A673 (cell line): ENCODE data around the gene FAM241B. TPM values are rescaled to one million over a fixed set of nuclear protein-coding genes. Genes with fewer than 3 reads are reported as not detected.

Experiments used
- BruUV-seq: library from RNA; stranded (reverse); fragments of 400-500 nt; replicated peaks from 2 replicates; lab custom pipeline; 2021; lab: Mats Ljungman, UMichigan
- CTCF ChIA-PET: fragments of 300-600 bp; sonication (Branson Sonifier 250); formaldehyde crosslinking; loops from one replicate; lab custom pipeline; 2022; ENCODE audit warnings: antibody characterized with exemption; lab: Charles Lee
- POLR2A ChIA-PET: fragments of 300-600 bp; sonication (Branson Sonifier 250); formaldehyde crosslinking; loops from one replicate; lab custom pipeline; 2022; ENCODE audit warnings: antibody characterized with exemption; ENCODE audit not compliant: low non-redundant PET; lab: Charles Lee
- DNase-seq: peaks from one replicate; pipeline ENCODE4 v3.0.0-alpha.2; 2015; ENCODE audit warnings: low spot score
- H3K27ac ChIP-seq: fragments of 200-600 bp; sonication (generic); 2 replicates; pipeline ENCODE4 v1.5.1; 2016; ENCODE audit warnings: mixed run types, low read depth, mild to moderate bottlenecking, mixed read lengths, antibody characterized with exemption, low read length; ENCODE audit not compliant: poor library complexity, severe bottlenecking
- H3K27me3 ChIP-seq: fragments of 200-600 bp; sonication (generic); replicated peaks from 2 replicates; pipeline ENCODE4 v1.6.1; 2017; ENCODE audit warnings: mixed run types, low read depth, mild to moderate bottlenecking, mixed read lengths, antibody characterized with exemption, low read length; ENCODE audit not compliant: insufficient read depth, poor library complexity
- H3K36me3 ChIP-seq: fragments of 200-600 bp; sonication (generic); 2 replicates; pipeline ENCODE4 v1.6.1; 2016; ENCODE audit warnings: mixed run types, mild to moderate bottlenecking, mixed read lengths, antibody characterized with exemption, low read length; ENCODE audit not compliant: insufficient read depth, poor library complexity, severe bottlenecking
- H3K4me1 ChIP-seq: fragments of 200-600 bp; sonication (generic); 2 replicates; pipeline ENCODE4 v1.6.1; 2017; ENCODE audit warnings: mixed run types, mild to moderate bottlenecking, mixed read lengths, antibody characterized with exemption, low read length; ENCODE audit not compliant: insufficient read depth, poor library complexity, severe bottlenecking
- H3K4me3 ChIP-seq: fragments of 200-600 bp; sonication (generic); 2 replicates; pipeline ENCODE4 v1.5.1; 2016; ENCODE audit warnings: low read depth, mixed run types, mild to moderate bottlenecking, mixed read lengths, low read length; ENCODE audit not compliant: poor library complexity, severe bottlenecking
- H3K9me3 ChIP-seq: fragments of 200-600 bp; sonication (generic); 2 replicates; pipeline ENCODE4 v1.6.1; 2016; ENCODE audit warnings: mixed run types, low read depth, mild to moderate bottlenecking, mixed read lengths, antibody characterized with exemption, low read length; ENCODE audit not compliant: poor library complexity, severe bottlenecking
- CTCF ChIP-seq: fragments of 300-800, 200-600 bp; sonication (generic); conservative IDR thresholded peaks from 2 replicates; pipeline ENCODE4 v1.5.1; 2017; ENCODE audit warnings: low read depth, mild to moderate bottlenecking, antibody characterized with exemption, low read length, moderate library complexity, mixed read lengths
- EZH2 ChIP-seq: fragments of 200-600 bp; sonication (generic); IDR thresholded peaks from 2 replicates; pipeline ENCODE4 v1.6.1; 2017; ENCODE audit warnings: borderline replicate concordance, low read depth, mild to moderate bottlenecking, mixed read lengths, antibody characterized with exemption, low read length; ENCODE audit not compliant: poor library complexity, severe bottlenecking
- intact Hi-C: fragments of 100-400 bp; cut with micrococcal nuclease; formaldehyde crosslinking; loops from one replicate; pipeline ENCODE4 v1.10.0; 2022; ENCODE audit not compliant: unreplicated experiment
- total RNA-seq: library from RNA; stranded (reverse); gene quantifications from 2 replicates; pipeline ENCODE4 v1.2.3, GENCODE V29; 2021

The FAM241B gene
- total RNA-seq, 1 experiment from 2014 or later: 4.2 TPM

GRCh38 chr10:69656742-69657269 is 26.8 kb downstream of the FAM241B start:
- ChIA-PET POLR2A (no interaction called here), CTCF (no interaction called here)
- H3K4me1 ChIP-seq: no peaks in the 10 kb centered on the region
- no peaks in the 10 kb centered on the region for H3K9me3 ChIP-seq
- TF ChIP-seq CTCF (no peak), EZH2 (no peak)
- intact Hi-C loops: no loop called here
- no TSS peak for BruUV-seq
- peaks cover 6% of the 10 kb centered on the region for H3K27me3 ChIP-seq
- no peak overlapping the region for H3K27ac ChIP-seq
- H3K36me3 ChIP-seq: no peaks in the 10 kb centered on the region
- H3K4me3 ChIP-seq: no peak overlapping the region
- no peak for DNase-seq

- BruUV-seq: no TSS peak
- Histone ChIP-seq H3K27me3 (peaks cover 6% of the 10 kb centered on the region), H3K9me3 (no peaks in the 10 kb centered on the region), H3K27ac (no peak overlapping the region), H3K4me3 (no peak overlapping the region), H3K4me1 (no peaks in the 10 kb centered on the region), H3K36me3 (no peaks in the 10 kb centered on the region)
- CTCF ChIA-PET: no interaction called here
- TF ChIP-seq EZH2: no peak
- DNase-seq: no peak
- intact Hi-C loops: no loop called here
- POLR2A ChIA-PET: no interaction called here
These were observed 27.4 kb downstream of the FAM241B start for GRCh38 chr10:69657430-69657829.

DNA sequence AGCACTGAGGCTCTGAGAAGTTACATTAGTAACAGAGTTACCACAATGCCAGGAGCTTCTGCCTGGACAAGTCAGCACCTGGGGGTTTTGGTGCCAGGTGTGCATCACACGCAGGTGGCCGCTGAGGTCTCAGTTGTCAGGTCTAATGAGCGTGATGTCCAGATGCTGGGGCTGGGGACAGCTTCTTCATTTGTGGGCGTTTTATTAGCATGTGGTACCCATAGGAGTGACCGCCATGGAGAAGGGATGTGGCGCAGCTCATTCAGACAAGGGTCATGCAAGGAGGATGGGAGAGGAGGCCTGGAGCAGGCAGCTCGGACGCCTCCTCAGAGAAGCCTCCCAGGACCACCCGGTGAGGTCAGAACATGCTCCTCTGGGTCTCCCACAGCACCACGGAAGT is 27.8 kb downstream of the FAM241B start:
- no peak overlapping the region for H3K4me3 ChIP-seq
- TF ChIP-seq CTCF (no peak), EZH2 (no peak)
- BruUV-seq: no TSS peak
- H3K36me3 ChIP-seq: no peaks in the 10 kb centered on the region
- no peaks in the 10 kb centered on the region for H3K4me1 ChIP-seq
- ChIA-PET POLR2A (no interaction called here), CTCF (no interaction called here)
- no peaks in the 10 kb centered on the region for H3K9me3 ChIP-seq
- intact Hi-C loops: no loop called here
- peaks cover 6% of the 10 kb centered on the region for H3K27me3 ChIP-seq
- H3K27ac ChIP-seq: no peak overlapping the region
- DNase-seq: no peak
